ENCODE results near the gene MTRR.
A peak's percentile ranks its signal among the peaks of the same experiment; 100 is the strongest.

Gene MTRR

DNA sequence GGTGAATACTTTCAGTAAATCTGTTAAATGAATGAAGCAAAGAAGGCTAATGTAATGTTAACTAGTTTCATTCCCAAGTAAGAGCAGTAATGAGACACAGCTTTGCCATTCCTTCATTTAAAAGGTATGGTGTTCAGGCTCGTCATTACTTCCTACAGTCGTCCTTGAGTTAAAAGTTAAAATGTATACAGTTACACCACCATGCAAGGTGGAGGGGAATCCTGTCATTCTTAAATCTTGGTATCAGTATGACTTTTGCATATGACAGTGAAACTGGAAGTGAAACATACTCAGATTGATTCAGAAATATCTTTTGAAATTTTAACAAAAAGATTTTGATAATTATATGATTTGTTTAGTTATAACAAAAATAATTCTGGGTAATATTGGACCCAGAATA lies 25.9 kb downstream of the MTRR start:
- no peak overlapping the region for H2AK5ac ChIP-seq (ENCODE audit: low read length)
- no peak overlapping the region for H3K4ac ChIP-seq (ENCODE audit: low read depth, low read length)
- H3K18ac ChIP-seq (ENCODE audit: low read length), result no peak overlapping the region
- H4K5ac ChIP-seq (ENCODE audit: low read length), result no peak overlapping the region
- H3K79me1 ChIP-seq (ENCODE audit: low read length), result no peaks in the 10 kb centered on the region
- H3K27me3 ChIP-seq (ENCODE audit: insufficient read depth, low read length, poor library complexity), result no peaks in the 10 kb centered on the region
- no peak for DNase-seq
- no peak overlapping the region for H3K4me2 ChIP-seq (ENCODE audit: low read length)
- no peaks in the 10 kb centered on the region for H3K79me2 ChIP-seq (ENCODE audit: control insufficient read depth, insufficient read depth, low read length)
- no peak overlapping the region for H4K8ac ChIP-seq (ENCODE audit: low read depth, low read length)
- no peak overlapping the region for H2BK120ac ChIP-seq (ENCODE audit: low read depth, low read length)
- H2BK15ac ChIP-seq (replicated peaks; ENCODE audit: low read depth), result no peak overlapping the region
- no peak overlapping the region for H3K56ac ChIP-seq (ENCODE audit: low read length)
- H2BK5ac ChIP-seq (ENCODE audit: low read length), result no peak overlapping the region
- no CpG with 5 or more reads among the region's 2 CpGs for WGBS (ENCODE audit: extremely low coverage, insufficient coverage, low lambda C conversion rate)
- H3K4me1 ChIP-seq (ENCODE audit: control insufficient read depth, low read depth, low read length), result no peaks in the 10 kb centered on the region
- H3K9ac ChIP-seq (ENCODE audit: low read length), result no peak overlapping the region
- no peak overlapping the region for H3K23ac ChIP-seq (ENCODE audit: low read length)
- no peak overlapping the region for H3K27ac ChIP-seq (ENCODE audit: low read depth, low read length)
- H3K4me3 ChIP-seq (ENCODE audit: low read length), result no peak overlapping the region
- H3K36me3 ChIP-seq (ENCODE audit: control insufficient read depth, insufficient read depth, low read length), result peaks cover 9% of the 10 kb centered on the region

DNA sequence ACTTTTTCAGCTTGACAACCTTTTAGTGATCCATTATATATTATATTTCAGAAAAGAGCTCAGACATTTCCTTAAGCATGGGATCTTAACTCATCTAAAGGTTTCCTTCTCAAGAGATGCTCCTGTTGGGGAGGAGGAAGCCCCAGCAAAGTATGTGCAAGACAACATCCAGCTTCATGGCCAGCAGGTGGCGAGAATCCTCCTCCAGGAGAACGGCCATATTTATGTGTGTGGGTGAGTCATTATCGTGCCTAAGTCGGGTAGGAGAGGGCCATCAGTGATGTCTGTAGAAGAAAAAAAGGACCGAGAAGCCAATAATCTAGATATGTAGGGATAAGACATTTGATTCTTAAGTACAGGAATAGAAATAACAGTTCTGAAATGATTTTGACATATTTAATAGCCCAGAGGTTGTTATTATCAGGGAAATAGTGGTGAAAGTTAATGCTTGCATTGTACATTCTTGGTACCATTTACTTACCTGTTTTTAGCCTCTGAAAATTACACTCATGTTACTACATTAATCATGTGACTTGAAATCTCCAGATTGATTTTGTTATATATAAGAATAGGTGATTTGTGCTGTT lies 28.2 kb downstream of the MTRR start:
- no peak overlapping the region for H3K18ac ChIP-seq (ENCODE audit: low read length)
- H3K56ac ChIP-seq (ENCODE audit: low read length), result no peak overlapping the region
- H2BK15ac ChIP-seq (replicated peaks; ENCODE audit: low read depth), result no peak overlapping the region
- H3K4me1 ChIP-seq (ENCODE audit: control insufficient read depth, low read depth, low read length), result no peaks in the 10 kb centered on the region
- no peak overlapping the region for H3K9ac ChIP-seq (ENCODE audit: low read length)
- no peaks in the 10 kb centered on the region for H3K27me3 ChIP-seq (ENCODE audit: insufficient read depth, low read length, poor library complexity)
- H2AK5ac ChIP-seq (ENCODE audit: low read length), result no peak overlapping the region
- H4K5ac ChIP-seq (ENCODE audit: low read length), result no peak overlapping the region
- no peak overlapping the region for H4K8ac ChIP-seq (ENCODE audit: low read depth, low read length)
- no CpG with 5 or more reads among the region's 5 CpGs for WGBS (ENCODE audit: extremely low coverage, insufficient coverage, low lambda C conversion rate)
- H3K4ac ChIP-seq (ENCODE audit: low read depth, low read length), result no peak overlapping the region
- peak; percentile 70 for DNase-seq
- no peaks in the 10 kb centered on the region for H3K79me1 ChIP-seq (ENCODE audit: low read length)
- H2BK5ac ChIP-seq (ENCODE audit: low read length), result no peak overlapping the region
- no peak overlapping the region for H3K27ac ChIP-seq (ENCODE audit: low read depth, low read length)
- no peaks in the 10 kb centered on the region for H3K79me2 ChIP-seq (ENCODE audit: control insufficient read depth, insufficient read depth, low read length)
- peaks cover 13% of the 10 kb centered on the region for H3K36me3 ChIP-seq (ENCODE audit: control insufficient read depth, insufficient read depth, low read length)
- no peak overlapping the region for H3K4me2 ChIP-seq (ENCODE audit: low read length)
- no peak overlapping the region for H3K4me3 ChIP-seq (ENCODE audit: low read length)
- H2BK120ac ChIP-seq (ENCODE audit: low read depth, low read length), result no peak overlapping the region
- no peak overlapping the region for H3K23ac ChIP-seq (ENCODE audit: low read length)

DNA sequence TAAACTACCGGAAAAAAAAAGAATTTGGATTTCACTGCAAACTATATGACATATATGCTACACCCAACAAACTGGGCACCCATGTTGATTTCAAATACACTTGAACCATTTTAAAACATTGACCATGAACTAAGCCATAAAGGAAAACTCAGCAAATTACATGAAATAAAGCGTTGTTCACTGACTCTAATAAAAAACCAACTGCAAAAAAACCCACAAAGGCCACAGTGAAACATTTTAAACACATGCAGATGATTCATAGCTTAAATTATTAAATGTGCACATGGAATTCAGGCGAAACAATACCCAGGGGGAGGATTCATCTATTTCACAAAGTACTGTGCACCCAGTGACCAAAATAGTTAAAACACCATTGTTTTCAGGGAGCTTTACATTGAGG lies 33.3 kb downstream of the MTRR start:
- Histone ChIP-seq H4K8ac (ENCODE audit: low read depth, low read length) (no peak overlapping the region), H2BK120ac (ENCODE audit: low read depth, low read length) (no peak overlapping the region), H3K27me3 (ENCODE audit: insufficient read depth, low read length, poor library complexity) (no peaks in the 10 kb centered on the region), H3K18ac (ENCODE audit: low read length) (no peak overlapping the region), H3K4me2 (ENCODE audit: low read length) (no peak overlapping the region), H3K79me1 (ENCODE audit: low read length) (no peaks in the 10 kb centered on the region), H3K23ac (ENCODE audit: low read length) (no peak overlapping the region), H3K4ac (ENCODE audit: low read depth, low read length) (no peak overlapping the region), H3K79me2 (ENCODE audit: control insufficient read depth, insufficient read depth, low read length) (no peaks in the 10 kb centered on the region), H4K5ac (ENCODE audit: low read length) (no peak overlapping the region), H2BK15ac (replicated peaks; ENCODE audit: low read depth) (no peak overlapping the region), H2BK5ac (ENCODE audit: low read length) (no peak overlapping the region), H3K4me1 (ENCODE audit: control insufficient read depth, low read depth, low read length) (no peaks in the 10 kb centered on the region), H2AK5ac (ENCODE audit: low read length) (no peak overlapping the region), H3K4me3 (ENCODE audit: low read length) (no peak overlapping the region), H3K27ac (ENCODE audit: low read depth, low read length) (no peak overlapping the region), H3K9ac (ENCODE audit: low read length) (no peak overlapping the region), H3K36me3 (ENCODE audit: control insufficient read depth, insufficient read depth, low read length) (peaks cover 9% of the 10 kb centered on the region), H3K56ac (ENCODE audit: low read length) (no peak overlapping the region)
- no CpG with 5 or more reads among the region's 3 CpGs for WGBS (ENCODE audit: extremely low coverage, insufficient coverage, low lambda C conversion rate)
- DNase-seq, result no peak

DNA sequence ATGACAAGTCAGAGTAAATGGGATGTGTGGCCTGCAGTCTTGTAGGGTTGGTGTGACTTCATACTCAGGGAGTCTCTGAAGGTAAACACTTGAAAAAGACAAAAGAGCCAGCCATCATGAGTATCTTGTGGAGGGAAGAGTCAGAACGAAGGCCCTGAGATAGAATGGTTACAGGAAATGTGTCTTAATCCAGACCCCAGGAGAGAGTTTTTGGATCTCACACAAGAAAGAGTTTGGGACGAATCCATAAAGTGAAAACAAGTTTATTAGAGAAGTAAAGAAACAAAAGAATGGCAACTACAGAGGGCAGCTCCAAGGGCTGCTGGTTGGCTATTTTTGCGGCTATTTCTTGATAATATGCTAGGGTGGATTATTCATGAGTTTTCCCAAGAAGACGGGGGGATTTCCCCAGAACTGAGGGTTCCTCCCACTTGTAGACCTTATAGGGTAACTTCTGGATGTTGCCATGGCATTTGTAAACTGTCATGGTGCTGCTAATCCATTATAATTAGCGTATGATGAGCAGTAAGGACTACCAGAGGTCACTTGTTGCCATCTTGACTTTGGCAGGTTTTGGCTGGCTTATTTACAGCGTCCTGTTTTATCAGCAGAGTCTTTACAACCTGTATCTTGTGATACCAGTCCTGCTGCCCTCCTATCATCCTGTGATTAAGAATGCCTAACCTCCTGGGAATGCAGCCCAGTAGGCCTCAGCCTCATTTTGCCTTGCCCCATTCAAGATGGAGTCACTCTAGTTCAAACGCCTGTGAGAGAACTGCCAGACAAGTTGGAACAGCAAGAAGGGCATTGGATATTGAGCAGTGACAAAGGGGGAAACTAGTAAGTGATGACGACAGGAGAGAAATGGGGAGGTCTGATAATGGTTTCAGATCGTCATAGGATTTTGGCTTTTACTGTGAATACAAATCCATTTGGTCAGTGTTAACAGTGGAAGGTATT lies 34.0 kb downstream of the MTRR start:
- H2AK5ac ChIP-seq (ENCODE audit: low read length), result no peak overlapping the region
- peaks cover 9% of the 10 kb centered on the region for H3K36me3 ChIP-seq (ENCODE audit: control insufficient read depth, insufficient read depth, low read length)
- no peaks in the 10 kb centered on the region for H3K4me1 ChIP-seq (ENCODE audit: control insufficient read depth, low read depth, low read length)
- no peak overlapping the region for H2BK15ac ChIP-seq (replicated peaks; ENCODE audit: low read depth)
- no CpG with 5 or more reads among the region's 9 CpGs for WGBS (ENCODE audit: extremely low coverage, insufficient coverage, low lambda C conversion rate)
- no peak overlapping the region for H3K4me2 ChIP-seq (ENCODE audit: low read length)
- H3K9ac ChIP-seq (ENCODE audit: low read length), result no peak overlapping the region
- H3K79me1 ChIP-seq (ENCODE audit: low read length), result no peaks in the 10 kb centered on the region
- no peak overlapping the region for H3K23ac ChIP-seq (ENCODE audit: low read length)
- H4K8ac ChIP-seq (ENCODE audit: low read depth, low read length), result no peak overlapping the region
- no peak overlapping the region for H3K56ac ChIP-seq (ENCODE audit: low read length)
- no peak overlapping the region for H3K18ac ChIP-seq (ENCODE audit: low read length)
- no peak overlapping the region for H4K5ac ChIP-seq (ENCODE audit: low read length)
- no peak for DNase-seq
- H3K4ac ChIP-seq (ENCODE audit: low read depth, low read length), result no peak overlapping the region
- H2BK120ac ChIP-seq (ENCODE audit: low read depth, low read length), result no peak overlapping the region
- no peak overlapping the region for H3K27ac ChIP-seq (ENCODE audit: low read depth, low read length)
- H3K79me2 ChIP-seq (ENCODE audit: control insufficient read depth, insufficient read depth, low read length), result no peaks in the 10 kb centered on the region
- H2BK5ac ChIP-seq (ENCODE audit: low read length), result no peak overlapping the region
- no peak overlapping the region for H3K4me3 ChIP-seq (ENCODE audit: low read length)
- H3K27me3 ChIP-seq (ENCODE audit: insufficient read depth, low read length, poor library complexity), result no peaks in the 10 kb centered on the region

DNA sequence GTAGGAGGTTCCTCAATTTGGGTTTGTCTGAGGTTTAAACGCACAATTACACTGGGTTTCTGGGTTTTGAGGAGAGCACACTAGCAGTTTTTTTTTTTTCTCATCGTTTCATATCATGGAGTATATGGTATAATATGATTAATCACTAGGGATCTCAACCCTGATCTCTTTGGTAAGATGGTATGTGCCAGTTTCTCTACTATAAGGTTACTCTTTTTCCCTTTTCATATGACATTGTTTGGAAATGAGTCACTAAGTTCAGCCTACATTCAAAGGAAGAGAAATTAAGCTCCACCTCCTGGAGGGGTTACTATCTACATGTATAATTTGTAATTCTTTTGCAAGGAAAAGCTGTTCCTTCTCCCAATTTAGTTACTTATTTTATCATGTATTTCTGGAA lies 35.2 kb downstream of the MTRR start:
- H3K23ac ChIP-seq (ENCODE audit: low read length), result no peak overlapping the region
- no peak overlapping the region for H3K27ac ChIP-seq (ENCODE audit: low read depth, low read length)
- H3K4me1 ChIP-seq (ENCODE audit: control insufficient read depth, low read depth, low read length), result no peaks in the 10 kb centered on the region
- H4K5ac ChIP-seq (ENCODE audit: low read length), result no peak overlapping the region
- H3K56ac ChIP-seq (ENCODE audit: low read length), result no peak overlapping the region
- H3K18ac ChIP-seq (ENCODE audit: low read length), result no peak overlapping the region
- no peak overlapping the region for H2AK5ac ChIP-seq (ENCODE audit: low read length)
- no peak overlapping the region for H2BK120ac ChIP-seq (ENCODE audit: low read depth, low read length)
- H3K4me2 ChIP-seq (ENCODE audit: low read length), result no peak overlapping the region
- no peak overlapping the region for H3K4ac ChIP-seq (ENCODE audit: low read depth, low read length)
- no peaks in the 10 kb centered on the region for H3K79me2 ChIP-seq (ENCODE audit: control insufficient read depth, insufficient read depth, low read length)
- no peaks in the 10 kb centered on the region for H3K79me1 ChIP-seq (ENCODE audit: low read length)
- no peak overlapping the region for H3K9ac ChIP-seq (ENCODE audit: low read length)
- DNase-seq, result peak; percentile 34
- WGBS (ENCODE audit: extremely low coverage, insufficient coverage, low lambda C conversion rate), result no CpG with 5 or more reads among the region's 2 CpGs
- no peak overlapping the region for H4K8ac ChIP-seq (ENCODE audit: low read depth, low read length)
- no peak overlapping the region for H2BK5ac ChIP-seq (ENCODE audit: low read length)
- H3K36me3 ChIP-seq (ENCODE audit: control insufficient read depth, insufficient read depth, low read length), result peaks cover 9% of the 10 kb centered on the region
- no peaks in the 10 kb centered on the region for H3K27me3 ChIP-seq (ENCODE audit: insufficient read depth, low read length, poor library complexity)
- H2BK15ac ChIP-seq (replicated peaks; ENCODE audit: low read depth), result no peak overlapping the region
- no peak overlapping the region for H3K4me3 ChIP-seq (ENCODE audit: low read length)

Data from mesendoderm (in vitro differentiated cells).